GF-D8 (cell line): ENCODE measurements around the gene INSRR.

Experiments used
- DNase-seq: peaks from one replicate; lab custom pipeline; 2025; lab: John Stamatoyannopoulos, UW

INSRR gene

DNA sequence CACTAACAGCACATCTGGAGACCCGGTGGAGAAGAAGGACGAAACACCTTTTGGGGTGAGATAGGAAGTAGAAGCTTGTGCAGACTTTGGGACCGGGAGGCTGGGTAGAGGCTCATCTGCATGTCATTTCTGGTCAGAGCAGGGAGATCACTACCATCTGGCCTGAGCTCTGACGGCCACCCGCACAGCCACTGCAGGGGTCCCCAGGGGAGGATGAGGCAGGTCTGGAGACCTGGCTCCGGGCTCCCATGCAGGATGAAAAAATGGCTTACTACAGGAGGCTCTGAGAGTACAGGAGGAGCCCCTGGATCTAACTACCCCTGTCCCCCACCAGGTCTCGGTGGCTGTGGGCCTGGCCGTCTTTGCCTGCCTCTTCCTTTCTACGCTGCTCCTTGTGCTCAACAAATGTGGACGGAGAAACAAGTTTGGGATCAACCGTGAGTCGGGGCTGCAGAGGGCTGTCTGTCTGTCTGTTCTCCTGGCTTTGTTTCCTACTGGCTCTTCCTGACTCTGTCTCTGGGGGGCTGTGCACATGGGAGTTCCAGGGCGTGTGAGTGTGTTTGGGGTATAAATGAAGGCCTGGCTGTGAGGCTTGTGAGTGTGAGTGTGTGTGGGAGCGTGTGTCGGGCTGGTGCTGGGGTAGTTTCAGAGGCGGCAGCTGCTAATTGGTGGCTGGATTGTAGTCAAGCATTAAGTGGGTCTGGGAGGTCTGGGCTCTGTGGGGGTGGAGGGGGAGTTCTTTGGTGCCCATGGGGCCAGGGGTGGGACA lies 15.8 kb upstream of the INSRR start:
- no peak for DNase-seq

DNA sequence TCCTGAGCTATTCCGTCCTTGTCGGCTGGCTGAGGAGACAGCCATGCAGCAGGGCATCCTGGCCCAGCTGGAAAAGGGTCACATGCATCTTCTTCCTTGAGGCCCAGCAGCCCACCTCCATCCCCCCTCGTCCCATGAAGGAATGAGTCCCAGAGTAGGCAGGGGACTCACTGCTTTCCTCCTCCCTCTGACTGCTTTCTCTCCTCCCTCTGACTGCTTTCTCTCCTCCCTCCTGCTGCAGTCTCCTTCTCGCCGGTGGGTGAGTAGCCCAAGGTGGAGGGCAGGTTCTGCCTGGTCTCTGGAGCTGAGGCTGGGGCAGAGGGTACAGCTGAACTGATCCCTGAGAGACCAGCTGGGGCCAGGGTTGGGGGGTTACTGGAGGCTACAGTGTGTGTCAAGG lies 15.2 kb upstream of the INSRR start:
- no peak for DNase-seq

DNA sequence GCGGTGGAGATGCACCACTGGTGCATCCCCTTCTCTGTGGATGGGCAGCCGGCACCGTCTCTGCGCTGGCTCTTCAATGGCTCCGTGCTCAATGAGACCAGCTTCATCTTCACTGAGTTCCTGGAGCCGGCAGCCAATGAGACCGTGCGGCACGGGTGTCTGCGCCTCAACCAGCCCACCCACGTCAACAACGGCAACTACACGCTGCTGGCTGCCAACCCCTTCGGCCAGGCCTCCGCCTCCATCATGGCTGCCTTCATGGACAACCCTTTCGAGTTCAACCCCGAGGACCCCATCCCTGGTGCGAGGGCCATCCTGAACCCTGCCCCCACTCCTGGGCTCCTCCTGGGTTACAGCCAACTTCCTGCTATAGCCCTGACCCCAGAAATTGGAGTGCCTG lies 14.7 kb upstream of the INSRR start:
- DNase-seq: no peak

DNA sequence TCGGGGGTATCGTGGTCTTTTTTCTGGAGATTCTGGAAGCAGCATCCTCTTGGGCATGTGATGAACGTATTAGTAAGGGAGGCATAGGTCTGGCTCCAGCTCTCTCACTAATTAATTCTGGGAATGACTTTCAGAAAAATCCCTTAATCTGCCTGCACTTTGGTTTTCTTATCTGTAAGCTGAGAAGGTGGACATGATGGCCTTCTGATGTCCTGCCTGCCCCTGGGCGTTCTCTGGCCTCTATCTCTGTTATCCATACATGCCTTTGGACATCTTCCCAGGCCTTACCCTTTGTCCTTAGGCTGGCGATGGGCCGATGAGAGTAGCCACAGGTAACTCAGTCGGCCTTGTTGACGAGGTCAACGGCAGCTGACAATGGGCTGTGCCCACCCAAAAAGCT lies 10.5 kb upstream of the INSRR start:
- no peak for DNase-seq

DNA sequence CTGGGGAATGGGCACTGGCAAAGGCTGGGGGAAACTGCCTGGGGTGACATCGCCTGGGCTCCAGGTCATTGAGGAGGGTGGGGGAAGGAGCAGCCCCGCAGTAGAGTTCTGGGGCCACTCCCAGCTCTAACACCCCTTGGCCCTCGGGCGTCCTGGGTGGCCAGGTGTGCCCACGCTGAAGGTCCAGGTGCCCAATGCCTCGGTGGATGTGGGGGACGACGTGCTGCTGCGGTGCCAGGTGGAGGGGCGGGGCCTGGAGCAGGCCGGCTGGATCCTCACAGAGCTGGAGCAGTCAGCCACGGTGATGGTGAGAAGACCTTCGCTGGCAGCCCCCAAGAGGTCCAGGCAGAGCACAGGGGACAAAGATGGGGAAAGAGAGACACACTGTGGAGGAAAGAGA lies 9.4 kb upstream of the INSRR start:
- no peak for DNase-seq

DNA sequence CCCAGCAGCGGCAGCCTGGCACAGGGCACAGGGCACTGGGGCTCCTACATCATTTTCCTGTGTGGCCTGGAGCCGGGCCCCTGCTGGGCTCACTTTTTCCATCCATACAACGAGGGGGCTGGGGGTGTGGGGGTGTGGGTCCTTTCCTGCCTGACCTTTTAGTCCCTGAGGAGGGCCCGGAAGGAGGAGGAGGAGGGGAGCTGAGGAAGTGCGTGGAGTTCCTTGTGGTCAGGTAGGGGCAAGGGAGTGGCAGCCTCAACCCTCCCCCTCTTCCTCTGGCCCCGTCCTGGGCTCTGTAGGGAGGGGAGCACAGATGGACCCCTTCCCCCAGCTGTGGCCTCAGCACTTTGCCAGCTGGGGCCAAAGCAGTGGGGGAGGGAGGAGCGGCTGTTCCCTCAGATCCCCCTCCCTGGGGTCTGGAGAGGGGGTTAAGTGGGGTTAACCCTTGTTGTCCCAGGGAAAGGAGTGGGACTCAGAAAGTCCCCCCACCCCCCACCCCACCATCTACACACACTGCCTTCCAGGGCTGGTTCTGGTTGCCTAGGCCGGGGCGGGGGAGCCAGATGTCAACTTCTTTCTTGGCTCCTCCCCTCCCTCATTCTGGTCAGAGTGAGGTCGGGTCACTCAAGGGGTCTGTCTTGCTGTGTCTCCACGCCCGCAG lies 7.5 kb upstream of the INSRR start:
- peak; percentile 21 for DNase-seq

DNA sequence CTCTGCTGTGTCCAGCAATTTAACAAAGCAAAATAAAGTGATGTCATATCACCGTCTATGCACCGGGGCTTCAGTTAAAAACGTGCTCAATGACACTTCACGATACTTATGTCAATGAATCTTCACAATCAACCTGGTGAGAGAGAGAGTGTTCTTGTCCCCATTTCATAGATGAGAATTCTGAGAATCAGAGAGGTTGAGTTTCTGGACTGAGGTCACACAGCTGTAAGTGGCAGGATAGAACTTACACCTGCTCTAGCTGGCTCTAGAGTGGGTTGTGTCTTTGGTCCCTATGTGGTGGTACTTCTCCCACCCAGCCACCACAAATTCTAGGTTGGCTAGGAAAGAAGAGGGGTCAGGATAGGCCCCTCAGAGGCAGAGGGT lies 6.9 kb upstream of the INSRR start:
- DNase-seq: no peak

DNA sequence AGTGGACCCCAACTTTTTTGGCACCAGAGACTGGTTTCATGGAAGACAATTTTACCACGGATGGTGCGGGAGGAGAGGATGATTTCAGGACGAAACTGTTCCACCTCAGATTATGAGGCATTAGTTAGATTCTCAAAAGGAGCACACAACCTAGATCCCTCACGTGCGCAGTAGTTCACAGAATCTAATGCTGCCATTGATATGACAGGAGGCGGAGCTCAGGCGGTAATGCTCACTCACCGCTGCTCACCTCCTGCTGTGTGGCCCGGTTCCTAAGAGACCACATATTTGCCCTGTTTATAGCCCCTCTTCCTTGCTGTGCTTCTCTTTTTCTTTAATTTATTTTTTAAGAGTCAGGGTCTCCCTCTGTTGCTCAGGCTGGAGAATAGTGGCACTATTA lies 6.3 kb upstream of the INSRR start:
- no peak for DNase-seq

DNA sequence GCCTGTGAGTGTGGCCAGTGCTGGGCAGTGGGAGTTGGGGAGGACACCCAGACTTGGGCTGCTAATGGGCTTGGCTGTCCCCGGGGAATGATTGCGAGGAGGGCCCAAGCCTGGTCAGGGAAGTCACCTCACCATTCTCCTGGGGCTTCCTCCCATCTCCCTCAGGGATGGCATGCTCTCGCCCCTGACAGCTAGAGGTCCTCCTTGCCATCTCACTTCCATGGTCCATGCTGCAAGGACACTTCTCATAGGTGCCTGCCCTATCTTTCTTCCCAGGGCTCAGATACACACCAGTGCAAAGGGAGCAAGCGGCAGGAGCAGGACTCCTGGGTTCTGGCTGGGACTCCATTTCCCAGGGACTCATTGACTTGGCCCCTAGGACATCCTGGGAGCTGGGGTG lies 5.9 kb upstream of the INSRR start:
- DNase-seq: no peak

DNA sequence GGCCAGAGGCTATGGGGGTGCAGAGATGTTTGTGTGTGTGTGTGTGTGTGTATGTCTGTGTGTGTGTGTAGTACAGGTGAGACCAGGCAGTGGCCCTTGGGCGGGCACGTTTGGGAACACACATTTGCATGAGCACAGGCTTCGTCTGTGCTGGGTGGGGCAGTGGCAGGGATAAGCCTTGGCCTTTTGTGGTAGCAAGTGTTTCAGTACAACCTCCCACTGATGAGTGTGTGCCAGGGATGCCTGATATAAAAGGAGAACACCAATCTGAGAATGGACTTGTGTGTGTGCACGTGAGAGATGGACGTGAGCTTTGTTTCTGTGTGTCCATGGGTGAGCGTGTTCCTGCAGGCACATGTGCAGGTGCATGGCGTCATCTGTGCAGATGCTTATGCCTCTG lies 4.7 kb upstream of the INSRR start:
- no peak for DNase-seq

DNA sequence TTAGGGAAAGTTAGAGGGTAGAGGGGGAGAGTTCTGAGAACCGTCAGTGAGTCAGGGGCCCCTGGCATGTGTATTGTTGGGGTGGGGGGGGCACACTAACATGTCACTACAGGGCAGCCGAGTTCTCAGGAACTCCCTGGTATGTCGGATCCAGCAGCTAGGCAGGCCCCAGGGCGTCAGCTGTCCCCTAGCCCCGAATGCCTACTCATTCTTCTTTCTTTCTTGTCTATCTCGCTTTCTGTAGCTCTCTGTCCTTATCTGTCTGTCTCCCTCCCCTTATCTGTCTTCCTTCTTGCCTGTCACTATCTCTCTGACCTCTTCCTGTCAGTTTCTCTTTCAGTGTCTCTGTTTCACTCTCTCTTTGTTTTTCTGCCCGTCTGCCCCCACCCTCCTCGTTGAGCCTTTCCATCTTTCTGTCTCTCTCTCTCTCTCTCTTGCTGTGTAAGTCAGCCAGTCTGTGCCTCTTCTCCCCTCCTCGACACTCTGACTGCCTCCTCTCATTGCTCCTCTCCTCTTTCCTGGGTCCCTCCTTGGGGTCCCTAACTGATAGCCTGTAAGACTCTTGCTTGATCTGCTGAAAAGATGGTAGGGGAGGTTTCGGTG lies 4.2 kb upstream of the INSRR start:
- peak; percentile 9 for DNase-seq

DNA sequence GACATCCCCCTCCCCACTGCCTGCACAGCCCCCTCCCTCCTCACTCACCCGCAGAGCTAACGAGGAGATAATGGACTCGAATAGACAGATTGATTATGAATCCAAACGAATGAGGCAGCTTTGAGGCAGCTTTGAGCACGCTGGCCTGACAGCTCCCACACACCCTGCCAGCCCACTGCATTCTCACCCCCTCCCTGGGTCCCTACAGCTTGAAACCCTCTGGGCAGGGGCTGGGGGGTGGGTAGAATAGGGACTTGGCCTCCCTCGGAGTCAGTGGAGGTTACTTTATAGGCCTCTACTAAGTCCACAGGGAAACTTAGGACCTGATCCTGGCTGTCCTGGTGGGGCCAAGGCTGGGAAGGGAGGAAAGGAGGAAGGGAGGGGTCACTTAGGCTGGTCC lies 3.7 kb upstream of the INSRR start:
- no peak for DNase-seq

DNA sequence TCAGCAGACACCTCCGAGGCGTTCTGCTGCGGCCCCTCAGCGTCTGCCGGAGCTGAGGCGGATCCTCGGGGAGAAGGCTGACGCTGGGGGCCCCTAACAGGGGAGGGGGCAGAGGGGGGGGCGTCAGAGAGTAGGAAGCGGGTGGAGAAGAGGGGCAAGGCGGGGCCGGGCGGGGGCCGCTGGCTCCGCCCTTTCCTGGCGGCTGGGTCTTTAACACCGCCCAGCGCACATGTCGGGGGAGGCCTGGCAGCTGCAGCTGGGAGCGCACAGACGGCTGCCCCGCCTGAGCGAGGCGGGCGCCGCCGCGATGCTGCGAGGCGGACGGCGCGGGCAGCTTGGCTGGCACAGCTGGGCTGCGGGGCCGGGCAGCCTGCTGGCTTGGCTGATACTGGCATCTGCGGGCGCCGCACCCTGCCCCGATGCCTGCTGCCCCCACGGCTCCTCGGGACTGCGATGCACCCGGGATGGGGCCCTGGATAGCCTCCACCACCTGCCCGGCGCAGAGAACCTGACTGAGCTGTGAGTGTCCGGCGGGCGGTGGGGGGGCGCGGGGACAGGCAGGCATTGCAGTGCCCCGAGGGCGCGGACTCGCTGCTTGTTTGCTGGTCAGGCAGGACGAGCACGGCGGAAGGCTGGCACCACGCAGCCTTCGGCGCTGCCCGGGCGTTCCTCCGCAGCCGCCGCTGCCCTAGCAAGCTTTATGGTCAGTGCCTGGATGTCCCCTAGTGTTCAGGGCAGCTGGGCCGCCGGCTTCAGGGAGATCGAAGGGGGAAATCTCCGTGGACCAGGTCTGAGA lies 1.9 kb upstream of the INSRR start, which contains the start of gene NTRK1:
Gene NTRK1 (plus strand): TSS at position 238 of the 796 bp plus-strand sequence. CDS start 70 bp downstream, at position 308.
- DNase-seq: no peak

DNA sequence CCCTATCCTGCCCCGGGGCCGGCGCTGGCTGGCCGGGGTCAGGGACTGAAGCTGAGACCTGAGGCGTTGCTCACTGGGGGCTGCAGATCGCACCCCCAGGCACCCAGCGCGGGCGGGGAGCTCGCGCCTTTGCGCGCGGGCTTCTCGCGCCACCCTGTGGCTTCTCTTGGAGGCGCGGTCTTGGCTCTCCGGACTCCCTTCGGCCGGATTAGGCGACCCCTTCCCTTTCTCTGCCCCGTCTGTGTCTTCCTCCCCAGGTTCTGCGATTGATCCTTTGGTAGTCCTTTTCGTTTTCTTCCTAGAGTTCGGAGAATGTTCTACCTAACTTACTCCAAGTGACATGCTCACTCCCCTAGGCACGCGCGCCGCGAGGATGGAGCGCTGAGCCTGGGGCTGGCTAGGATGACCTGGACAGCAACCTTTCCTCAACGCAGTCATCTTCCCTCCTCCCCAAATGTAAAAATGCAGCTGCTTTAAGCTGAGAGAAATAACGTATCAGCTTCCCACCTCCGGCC lies 1.3 kb upstream of the INSRR start:
- DNase-seq: no peak

DNA sequence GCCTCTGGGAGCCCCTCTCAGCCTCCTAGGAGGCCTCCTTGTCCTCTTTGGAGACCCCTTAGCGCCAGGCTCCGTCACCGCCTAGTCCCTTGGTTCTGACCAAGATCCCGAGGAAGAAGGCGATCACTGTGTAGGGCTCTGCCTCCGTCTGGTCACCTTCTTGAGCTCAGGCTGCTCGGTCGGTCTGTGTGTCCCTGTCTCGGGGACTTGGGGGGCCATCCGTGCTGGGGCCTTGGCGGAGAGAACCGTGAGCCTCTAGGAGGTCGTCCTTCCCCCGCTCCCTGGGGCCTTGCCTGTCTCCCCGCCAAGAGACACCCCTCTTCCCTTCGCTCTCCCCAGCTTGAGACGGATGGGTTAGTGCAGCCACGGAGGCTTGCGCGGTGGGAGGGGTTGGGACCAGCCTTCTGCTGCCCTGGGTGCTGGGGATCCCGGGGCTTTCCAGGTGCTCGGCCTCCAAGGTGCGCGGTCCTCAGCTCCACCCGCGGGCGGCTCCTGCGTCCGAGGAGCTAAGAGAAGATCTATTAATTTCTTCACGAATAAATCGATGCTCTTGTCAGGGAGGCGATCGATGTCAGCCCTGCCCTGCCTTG lies 701 bp upstream of the INSRR start:
- DNase-seq: no peak

DNA sequence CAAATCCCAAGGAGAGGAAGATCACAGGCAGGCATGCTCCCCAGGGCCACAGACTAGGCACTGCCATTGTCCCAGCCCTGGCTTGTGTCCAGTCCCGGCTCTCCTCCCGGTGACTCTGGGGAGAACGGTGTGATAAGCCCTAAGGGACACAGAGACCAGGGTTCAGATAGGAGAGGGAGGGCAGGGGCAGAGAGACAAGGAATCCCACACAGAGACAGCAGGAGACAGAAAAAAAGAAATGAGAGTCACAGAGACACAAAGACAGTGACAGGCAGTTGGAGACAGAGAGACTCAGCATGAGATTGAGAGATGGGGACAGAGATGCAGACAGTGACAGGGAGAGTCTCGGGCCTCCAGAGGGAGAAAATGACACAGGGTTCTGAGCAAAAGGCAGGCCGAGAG lies 361 bp downstream of the INSRR start:
- no peak for DNase-seq

DNA sequence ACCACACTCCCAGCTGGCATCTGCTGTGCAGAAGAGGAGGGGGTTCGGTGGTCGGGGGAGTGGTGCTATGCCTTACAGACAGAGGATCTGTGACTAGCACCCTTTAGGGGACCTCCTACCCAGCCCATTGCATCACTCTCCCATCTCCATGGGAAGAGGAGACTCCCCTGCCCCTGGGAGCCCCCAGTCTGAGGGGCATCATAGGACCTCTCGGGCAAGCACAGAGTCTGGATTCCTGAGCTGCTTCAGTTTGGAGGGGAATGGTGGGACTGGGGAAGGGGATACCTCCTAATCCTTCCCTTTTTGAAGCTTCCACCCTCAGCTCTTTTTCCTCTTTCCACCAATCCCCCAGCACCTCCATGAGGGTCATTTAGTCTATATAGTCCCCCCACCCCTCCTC lies 1.4 kb downstream of the INSRR start:
- DNase-seq: no peak

DNA sequence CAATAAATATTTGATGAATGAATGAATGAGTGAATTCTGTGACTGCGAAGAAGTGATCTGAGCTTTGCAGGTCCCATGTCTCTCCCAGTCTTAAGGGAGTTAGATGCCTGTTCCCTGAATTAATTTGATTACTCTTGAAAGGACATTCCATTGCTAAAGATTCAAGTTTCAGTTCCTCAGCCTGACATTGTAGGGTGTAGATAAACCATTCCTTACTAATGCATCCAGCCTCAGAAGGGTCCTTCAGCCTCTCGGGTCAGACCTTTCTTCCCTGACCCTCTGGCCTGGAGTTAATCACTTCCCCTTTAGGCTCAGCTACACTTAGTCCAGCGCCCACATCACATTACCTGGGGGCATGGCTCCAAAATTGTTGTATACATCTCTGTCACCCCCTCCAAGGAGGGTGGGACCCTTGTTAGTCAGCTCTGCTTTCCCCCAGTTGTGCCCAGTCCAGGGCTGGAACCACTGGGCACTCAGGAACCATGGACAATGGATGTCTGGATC lies 2.6 kb downstream of the INSRR start:
- DNase-seq: no peak

DNA sequence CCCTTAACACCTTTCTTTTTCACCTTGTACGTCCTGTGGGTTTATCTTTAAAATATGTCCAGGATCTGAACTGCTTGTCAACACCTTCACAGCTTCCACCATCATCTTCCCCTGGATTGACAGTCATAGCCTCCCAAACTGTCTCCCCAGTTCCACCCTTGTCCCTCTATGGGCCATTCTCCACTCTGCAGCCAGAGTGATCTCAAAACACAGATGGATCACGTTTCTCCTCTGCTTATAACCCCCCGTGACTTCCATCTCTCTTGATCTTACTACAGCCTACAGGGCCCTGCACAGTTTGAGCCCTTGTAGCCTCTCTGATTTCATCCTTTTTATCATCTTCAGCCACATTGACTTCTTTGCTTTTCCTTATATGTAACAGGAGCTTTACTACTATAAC lies 4.3 kb downstream of the INSRR start:
- DNase-seq: no peak

DNA sequence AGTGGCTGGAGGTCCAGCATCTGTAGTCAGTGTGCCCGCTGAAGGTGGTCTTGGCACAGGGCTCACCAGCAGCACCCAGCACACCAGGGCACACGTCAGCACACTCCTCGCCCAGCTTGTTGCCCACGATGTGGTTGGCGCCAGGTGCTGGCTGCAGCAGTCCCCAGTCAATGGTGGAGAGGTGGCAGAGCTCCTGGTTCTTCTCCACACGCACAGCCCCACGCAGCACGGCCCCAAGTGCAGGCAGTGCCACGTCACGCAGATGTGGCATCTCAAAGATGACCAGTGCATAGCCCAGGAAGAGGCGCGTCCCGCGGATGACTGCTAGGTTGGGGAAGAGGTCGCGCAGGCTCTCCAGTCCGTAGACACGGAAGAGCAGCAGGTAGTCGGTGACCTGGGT lies 5.2 kb downstream of the INSRR start:
- no peak for DNase-seq

DNA sequence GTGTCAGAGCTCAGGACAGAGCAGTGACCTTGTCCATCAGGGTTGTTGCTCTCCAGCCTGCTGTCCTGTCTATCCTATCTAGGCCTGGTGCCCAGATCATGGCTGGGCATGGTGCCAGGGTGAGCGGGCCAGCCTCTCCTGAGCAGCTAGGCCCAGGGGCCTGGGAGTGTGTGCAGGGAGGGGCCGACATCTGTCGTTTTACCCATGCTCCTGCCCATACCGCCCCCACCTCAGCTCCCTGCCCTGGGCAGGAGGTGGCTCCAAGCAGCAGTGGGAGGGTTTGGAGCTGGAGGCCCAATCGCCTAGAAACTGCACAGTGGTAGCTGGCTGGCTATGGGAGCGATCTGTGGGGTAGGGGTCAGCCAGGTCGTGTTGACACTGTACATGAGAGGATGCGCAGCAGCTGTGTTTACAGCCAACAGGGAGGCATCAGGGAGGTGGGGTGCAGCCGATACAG lies 6.5 kb downstream of the INSRR start:
- DNase-seq: no peak
